HG02852 (cell line): ENCODE results near the gene PPFIA1.

Experiments
- ATAC-seq: cut with Tn5 transposase; IDR thresholded peaks from one replicate; pipeline ENCODE4 v1.9.1; 2021; ENCODE audit warnings: mild to moderate bottlenecking, moderate library complexity; ENCODE audit not compliant: unreplicated experiment

Gene PPFIA1

DNA sequence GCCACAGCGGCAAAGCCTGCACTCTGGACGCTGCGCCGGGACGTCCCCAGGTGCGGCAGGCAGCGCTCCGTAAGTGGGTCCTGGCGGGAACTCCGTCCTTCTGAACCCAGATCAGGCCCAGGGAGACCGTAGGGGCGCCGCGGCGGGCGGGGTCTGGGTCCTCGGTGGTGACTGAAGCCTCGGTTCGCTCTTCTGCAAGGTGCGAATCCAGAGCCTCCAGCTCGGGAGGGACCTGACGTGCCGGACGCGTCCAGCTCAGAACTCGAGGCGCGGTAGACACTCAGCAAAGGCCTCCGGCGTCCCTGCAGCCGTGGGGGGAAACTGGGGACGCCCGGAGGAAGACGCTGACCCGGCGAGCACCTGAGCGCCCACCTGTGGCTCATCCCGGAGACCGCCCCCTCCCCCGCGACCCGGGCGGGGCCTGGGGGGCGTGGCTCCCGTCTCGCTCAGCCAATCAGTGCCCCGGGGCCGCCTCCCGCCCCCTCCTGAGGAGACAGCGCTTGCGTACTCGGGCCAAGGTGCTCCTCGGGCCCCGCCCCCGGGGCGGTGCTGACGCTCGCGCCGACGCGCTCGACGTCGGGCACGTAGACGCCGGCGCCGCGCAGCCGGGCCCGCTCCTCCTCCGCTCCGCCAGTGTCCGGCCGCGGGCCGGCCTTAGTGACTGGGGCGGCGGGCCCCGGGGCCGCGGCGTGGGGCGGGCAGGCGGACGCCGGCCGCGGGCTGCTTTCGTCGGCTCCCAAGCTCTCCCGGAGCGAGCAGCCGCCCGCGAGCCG is at the start of gene PPFIA1:
PPFIA1 (plus strand) TSS at position 587 of the 773 bp plus-strand sequence. CDS start 1,483 bp downstream, outside the sequence.
- peak; percentile 92 for ATAC-seq

DNA sequence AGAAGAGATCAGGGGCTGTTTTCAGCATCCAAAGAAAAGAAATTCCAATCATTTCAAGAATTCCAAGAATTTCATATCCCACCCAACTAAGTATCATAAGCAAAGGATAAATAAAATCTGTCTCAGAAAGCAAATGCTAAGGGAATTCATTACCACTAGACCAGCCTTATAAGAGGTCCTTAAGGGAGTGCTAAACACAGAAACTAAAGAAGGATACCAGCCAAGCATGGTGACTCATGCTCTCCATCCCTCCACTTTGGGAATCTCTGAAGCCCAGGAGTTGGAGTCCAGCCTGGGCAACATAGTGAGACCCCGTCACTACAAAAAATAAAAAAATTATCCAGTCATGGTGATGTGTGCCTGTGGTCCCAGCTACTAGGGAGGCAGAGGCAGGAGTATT is 49.6 kb upstream of the PPFIA1 start:
- ATAC-seq = no peak

DNA sequence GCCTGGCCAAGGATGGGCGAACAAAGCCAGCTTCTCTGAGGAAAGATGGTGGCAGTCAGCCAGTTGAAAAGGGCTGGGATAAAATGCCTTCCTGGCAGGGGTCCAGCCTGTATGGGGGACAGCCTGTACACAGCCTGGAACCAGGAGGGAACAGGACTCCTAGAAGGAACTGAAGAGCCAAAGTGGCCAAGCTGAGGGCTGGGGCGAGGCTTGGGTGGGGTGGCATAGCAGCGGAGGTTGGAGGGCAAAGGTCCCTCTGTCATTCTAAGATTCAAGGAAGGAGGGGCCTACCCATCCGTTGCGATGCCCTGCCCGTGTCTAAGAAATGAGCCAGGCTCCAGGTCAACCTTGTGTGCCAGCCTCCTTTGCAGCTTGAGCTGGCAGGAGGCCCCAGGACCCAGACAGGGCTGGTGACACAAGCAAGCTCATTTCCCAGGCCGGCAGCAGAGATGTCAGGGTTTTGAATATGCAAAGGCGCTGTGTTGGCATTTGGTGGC is 44.8 kb upstream of the PPFIA1 start:
- ATAC-seq = no peak

DNA sequence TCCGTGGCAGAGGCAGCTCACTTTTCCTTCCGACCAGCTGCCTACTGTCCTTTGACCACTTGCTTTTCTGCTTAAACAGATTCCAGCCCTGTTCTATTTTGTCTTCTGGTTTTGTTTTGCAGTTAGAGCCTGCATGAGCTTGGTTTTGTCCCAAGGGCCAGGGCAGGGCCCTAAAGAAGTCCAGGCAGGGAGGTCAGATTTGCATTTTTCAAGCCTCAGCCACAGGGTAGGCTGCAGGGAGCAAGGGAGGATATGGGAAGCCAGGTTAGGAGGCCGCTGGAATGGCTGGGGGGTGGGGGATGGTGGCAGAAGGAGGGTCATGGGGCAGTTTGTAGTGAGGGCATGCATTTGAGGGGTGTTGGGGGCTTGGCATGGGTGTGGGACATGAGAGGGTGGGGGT is 44.3 kb upstream of the PPFIA1 start:
- no peak for ATAC-seq

DNA sequence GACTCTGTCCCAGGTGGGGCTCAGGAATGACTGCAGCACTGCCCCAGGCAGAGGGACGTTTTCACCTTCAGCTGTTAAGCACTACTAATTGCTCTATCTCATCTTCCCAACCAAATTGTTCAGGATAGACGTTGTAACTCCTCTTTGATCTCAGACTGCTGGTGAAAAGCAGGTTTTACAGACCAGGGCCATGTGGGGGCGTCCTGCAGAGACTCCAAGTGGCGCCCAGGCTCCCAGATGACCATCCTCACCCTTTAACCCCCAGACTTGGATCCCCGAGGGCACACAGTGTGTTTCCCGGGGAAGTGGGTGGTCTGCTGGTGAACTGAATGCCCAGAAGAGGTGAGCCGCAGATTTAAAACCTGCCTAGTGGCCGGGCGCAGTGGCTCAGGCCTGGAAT is 43.5 kb upstream of the PPFIA1 start:
- no peak for ATAC-seq

DNA sequence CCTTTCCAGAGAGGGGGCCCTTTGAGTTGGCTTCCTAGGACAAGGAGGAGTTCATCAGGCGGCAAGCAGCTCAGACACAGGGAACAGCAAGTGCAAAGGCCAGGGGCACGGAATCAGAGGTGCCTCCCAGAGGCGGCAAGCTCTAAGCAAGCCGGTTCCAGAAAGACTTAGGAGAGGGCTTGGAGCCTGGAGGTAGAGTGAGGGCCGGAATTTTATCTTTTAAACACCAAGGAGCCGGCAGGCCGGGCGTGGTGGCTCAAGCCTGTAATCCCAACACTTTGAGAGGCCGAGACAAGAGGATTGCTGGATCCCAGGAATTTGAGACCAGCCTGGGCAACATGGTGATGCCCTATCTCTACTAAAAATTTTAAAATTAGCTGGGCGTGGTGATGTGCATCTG is 40.8 kb upstream of the PPFIA1 start:
- ATAC-seq = no peak

DNA sequence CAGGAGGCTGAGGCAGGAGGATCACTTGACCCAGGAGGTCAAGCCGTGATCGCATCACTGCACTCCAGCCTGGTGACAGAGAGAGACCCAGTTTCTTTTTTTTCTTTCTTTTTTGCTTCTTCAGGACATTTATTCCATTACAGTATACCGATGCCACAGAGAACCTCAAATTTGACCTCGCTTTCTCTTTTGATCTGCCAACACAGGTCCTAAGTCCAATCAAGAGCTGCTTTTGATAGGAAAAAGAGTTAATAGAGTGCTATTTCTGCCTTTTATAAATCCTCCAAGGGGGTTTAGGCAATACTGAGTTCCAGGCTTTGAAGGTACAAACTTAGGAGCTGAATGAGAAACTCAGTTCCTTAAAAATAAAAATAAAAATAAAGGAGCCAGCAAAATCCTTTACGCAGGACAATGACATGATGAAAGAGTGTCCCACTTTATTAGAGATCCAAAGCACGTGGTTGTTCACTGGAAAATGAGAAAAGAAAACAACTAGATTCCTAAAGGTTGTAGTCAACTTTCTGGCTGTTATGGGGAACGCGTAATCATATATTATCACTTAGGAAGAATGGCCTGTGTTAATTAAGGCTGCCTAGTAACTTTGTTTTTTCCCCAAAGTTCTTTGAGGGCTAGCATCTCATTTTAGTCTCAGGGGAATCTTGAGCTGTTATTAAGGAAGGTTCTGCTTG is 40.2 kb upstream of the PPFIA1 start:
- ATAC-seq = no peak

DNA sequence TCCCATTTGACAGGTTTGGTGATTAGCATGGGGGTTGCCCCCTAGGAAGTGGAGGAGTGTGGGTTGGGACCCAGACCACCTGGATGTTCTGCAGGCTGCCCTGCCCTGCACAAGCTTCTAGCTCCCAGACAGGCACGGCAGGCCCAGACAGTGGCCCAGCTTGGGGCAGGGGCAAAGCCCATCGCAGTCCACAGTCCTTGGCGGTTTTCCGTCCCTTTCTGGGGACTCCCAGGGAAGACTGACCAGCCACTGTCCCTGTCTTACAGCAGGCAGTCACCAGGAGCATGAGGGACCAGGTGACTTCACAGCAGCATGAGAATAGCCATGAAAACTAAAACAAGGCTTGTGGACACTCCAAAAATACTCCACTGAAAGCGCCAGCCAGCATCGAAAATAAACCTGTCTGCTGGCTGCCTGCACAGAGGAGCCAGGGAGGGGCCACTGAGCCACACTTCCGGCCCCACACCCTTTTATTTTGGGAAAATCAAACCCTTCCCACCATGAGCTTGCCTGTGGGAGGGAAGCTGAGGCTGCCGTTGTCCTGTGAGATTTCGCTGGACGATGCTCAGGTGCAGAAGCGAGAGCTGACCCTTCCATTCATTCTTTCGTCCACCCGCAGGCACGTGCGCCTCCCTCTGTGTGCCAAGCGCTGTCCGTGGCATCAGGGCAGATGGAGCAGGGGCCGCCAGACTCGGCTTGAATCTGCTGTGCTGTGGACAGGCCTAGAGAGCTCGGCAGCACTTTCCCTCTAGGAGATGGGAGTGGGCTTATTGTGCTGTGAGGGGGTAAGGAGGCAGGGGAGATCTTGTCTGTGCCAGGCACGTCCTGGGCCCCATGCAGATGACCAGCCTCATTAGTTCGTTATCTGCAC is 39.4 kb upstream of the PPFIA1 start:
- no peak for ATAC-seq

DNA sequence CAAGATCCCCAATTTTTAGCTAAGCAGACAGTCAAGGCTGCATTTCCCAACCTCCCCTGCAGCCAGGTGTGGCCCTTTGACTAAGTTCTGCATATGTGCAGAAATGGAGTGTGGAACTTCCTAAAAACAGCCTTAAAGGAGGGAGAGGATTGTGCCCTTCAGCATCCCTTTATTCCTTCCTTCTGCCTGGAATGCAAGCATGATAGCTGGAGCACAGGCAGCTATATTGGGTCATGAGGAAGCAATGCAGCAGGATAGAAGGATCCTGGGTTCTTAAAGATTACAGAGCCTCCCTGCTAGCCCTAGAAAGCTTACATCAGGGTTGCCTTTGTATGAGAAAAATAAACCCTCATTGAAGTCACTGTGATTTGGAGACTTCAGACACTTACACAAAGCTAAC is 37.5 kb upstream of the PPFIA1 start:
- ATAC-seq = no peak

DNA sequence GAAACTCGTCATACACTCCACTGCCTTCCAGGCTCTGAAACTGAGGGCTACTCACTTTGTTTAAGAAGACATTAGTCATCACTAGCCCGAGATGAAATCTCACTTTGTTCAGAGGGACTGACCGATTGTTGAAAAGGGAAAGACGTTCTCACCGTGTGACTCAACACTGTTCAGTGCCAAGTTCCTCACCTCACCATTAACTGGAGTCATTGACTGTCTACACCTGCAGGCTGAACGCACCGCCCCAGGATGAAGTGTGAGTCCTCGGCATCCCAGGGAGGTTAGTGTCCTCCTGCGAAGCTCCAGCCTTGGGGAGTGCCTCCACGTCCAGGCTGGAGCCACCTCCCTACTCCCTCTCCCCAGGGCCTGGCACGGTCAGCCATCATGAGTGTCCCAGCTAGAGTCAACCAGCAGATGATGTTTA is 37.0 kb upstream of the PPFIA1 start:
- no peak for ATAC-seq

DNA sequence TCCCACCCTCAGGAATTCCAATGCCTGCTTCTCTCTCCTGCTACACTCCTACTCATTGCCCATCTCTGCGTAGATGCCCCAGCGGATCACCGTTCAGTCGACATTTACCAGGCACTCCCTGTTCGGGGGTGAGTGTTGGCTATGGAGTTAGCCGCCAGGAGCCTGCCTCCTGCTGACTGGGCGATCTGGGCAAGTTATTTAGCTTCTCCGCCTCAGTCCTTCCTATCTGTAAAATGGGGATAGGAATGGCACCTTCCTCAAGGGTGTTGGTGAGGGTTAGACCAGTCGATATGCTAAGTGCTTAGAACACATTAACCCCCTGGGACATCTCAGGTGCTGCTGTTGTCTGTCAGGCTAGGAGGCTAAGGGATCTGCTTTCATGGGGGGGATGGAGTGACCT is 36.5 kb upstream of the PPFIA1 start:
- no peak for ATAC-seq

DNA sequence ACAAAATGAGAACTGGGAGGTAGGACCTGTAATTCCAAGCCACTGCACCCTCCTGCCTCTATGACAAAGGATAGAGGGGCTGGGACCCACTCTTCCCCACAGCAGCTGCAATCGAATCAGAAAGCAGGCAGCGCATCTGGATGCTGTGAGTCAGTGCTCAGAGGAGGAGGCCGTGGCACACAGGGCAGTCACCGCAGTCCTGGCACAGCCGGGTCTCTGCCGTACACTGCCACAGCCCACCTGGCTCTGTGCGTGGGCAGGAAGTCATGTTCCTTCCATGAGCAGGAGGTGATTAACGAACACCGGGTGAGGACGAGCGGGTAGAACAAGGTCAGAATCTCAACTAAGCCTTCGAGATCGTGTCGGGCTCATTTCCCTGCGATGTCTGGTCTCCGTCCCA is 30.2 kb upstream of the PPFIA1 start:
- no peak for ATAC-seq

DNA sequence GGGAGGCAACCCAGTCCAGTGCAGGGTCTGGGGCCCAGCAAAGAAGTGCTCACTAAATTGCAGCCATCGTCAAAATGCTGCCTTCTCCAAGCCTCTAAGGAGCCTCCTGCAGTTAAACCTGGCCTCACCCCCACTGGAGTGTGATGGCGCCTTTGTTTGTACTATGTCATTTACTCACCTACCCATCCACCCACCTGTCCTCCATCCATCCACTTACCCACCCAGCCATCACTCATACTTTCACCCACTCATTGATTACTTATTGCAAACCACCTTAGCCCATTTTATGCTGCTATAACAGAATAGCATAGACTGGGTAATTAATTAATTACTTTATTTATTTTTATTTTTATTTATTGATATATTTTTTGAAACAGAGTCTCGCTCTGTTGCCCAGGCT is 28.8 kb upstream of the PPFIA1 start:
- ATAC-seq = no peak

DNA sequence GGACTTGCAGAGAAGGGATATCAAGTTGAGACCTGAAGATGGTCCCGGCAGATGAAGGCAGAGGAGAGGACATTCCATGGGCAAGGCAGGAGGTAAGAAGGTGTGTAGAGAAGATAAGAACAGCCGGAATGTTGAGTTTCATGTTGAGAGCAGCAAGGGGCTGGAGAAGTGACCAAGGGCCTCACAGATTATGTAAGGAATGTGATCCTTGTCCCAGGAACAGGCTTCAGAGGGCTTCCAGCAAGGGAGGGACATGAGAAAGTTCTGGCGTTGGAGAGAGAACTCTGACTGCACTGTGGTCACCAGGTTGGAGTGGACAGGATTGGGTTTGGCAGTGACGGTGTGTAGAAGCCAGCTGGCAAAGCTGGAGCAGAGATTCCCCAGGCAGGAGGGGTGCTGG is 27.6 kb upstream of the PPFIA1 start:
- no peak for ATAC-seq

DNA sequence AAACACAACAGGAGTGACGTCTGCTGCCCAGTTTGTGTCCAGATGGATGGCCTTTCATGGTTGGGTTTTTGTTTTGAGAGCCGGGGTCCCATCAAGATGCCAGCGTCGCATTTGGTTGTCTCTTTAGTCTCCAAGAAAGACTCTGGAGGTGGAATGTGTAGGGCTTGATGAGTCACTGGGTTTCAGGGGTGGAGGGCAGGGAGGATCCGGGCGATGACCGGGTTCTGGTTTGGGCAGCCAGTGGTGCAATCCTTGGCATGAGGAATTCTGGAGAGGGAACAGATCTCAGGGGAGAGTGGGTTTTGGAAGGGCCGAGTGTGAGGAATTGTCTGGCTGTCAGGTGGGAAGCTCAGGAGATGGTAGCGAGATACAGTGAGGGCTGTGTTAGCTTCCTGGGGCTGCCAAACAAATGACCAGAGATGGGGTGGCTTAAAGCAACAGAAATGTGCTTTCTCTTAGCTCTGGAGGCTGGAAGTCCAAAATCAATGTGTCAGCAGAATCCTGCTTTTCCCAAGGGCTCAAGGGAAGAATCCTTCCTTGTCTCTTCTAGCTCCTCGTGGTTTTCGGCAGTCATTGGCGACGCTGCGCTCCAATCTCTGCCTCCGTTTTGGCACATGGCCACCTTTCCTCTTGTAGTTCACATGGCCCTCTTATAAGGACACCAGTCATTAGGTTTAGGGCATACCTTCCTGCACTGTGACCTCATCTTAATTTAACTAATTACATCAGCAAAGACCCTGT is 26.4 kb upstream of the PPFIA1 start:
- ATAC-seq = no peak

DNA sequence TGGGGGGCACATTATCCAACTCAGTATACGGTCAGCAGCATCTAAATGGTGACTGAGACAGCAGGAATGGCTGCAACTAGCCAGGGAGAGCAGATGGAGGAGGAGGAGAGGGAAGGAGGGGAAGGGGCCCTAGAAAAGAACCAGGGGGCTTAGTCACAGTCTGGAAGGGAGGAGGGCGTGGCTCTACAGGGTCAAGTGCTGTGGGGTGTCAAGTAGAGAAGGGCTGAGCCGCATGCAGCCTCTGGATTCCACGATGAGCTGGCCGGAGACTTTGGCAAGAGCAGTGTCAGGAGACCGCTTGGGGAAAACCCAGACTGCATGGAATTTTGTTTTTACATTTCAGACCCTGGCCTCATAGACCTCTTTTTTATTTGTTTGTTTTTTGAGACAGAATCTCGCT is 25.8 kb upstream of the PPFIA1 start:
- ATAC-seq = no peak

DNA sequence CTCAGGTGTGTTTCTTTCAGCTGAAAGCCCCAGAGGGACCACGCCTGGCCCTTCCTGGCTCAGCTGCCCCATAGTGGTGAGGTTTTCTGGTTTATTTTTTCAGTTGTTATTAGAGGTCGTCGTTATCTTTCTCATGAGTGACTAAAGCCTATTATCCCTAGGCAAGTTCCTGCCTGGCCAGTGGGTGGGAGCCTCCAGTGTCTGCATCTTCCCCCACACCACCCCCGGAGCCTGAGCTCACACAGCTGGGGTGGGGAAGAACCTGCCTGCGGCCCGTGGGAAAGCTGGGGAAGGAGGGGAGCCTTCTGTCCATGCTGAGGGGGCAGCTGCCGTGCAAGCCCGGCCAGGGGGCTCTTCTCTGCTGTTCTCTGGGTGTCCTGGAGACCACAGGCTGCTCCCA is 24.3 kb upstream of the PPFIA1 start:
- ATAC-seq = no peak

DNA sequence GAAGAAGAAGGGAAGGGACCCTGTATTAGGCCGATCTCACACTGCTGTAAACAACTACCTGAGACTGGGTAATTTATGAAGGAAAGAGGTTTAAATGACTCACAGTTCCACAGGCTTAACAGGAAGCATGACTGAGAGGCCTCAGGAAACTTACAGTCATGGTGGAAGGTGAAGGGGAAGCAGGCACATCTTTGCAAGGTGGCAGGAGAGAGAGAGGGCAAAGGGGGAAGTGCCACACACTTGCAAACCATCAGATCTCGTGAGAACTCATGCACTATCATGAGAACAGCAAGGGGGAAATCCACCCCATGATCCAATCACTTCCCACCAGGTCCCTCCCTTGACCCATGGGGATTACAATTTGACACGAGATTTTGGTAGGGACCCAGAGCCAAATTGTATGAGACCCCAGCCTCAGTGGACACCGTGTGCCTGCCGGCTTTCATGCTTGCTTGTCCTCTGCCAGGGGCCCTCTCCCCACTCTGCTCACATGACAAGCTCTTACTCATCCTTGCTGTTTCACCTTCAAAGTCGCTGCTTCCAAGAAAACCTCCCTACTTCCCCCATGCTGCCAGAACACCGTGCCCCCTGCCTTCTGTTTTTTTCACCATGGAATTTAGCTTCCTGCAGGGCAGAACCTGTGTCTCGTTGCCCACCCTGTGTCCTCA is 23.3 kb upstream of the PPFIA1 start:
- ATAC-seq = no peak

DNA sequence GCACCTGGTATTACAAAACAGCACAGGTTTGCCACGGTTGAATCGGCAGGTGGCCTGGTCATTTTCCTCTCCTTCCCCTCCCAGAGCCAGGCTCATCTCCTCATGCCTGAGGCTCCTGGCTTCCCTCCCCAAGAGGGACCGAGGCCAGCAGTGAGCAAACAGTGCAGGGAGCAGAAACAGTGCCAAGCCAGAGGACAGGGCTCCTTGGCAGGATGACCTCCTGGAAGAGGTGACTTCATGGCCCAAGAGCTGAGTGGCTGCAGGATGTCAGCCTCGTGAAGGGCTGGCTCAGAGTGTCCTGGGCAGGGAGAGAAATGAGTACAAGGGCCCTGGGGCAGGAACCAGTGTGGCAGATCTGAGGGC is 22.8 kb upstream of the PPFIA1 start:
- no peak for ATAC-seq
